BLaER1 treated with 17β-estradiol and CSF1 and Interleukin-3, amounts not matched to agents 10 nM and 100 nM (cell line): Measurements from ENCODE around the gene GRIA4.

Experiments
- H3K27ac ChIP-seq, 11 experiments: shearing (Covaris generic); formaldehyde crosslinking; 2 replicates each; pipeline ENCODE4 v1.8.1; 2022
- H3K27me3 ChIP-seq, 11 experiments: shearing (Covaris generic); formaldehyde crosslinking; 2 replicates each; pipeline ENCODE4 v1.8.1; 2022
- H3K36me3 ChIP-seq, 11 experiments: shearing (Covaris generic); formaldehyde crosslinking; 2 replicates each; pipeline ENCODE4 v1.8.1; 2022
- H3K4me1 ChIP-seq, 10 experiments: shearing (Covaris generic); formaldehyde crosslinking; 2 replicates each; pipeline ENCODE4 v1.8.1; 2022
- H3K4me2 ChIP-seq, 11 experiments: shearing (Covaris generic); formaldehyde crosslinking; 2 replicates each; pipeline ENCODE4 v1.8.1; 2022
- H3K4me3 ChIP-seq, 10 experiments: shearing (Covaris generic); formaldehyde crosslinking; 2 replicates each; pipeline ENCODE4 v1.8.1; 2022
- H3K9ac ChIP-seq, 11 experiments: shearing (Covaris generic); formaldehyde crosslinking; 2 replicates each; pipeline ENCODE4 v1.8.1; 2022
- H3K9me3 ChIP-seq, 11 experiments: shearing (Covaris generic); formaldehyde crosslinking; replicated peaks in 1 of 11; 2 replicates each; pipeline ENCODE4 v1.8.1; 2022
- H4K20me1 ChIP-seq, 11 experiments: shearing (Covaris generic); formaldehyde crosslinking; 2 replicates each; pipeline ENCODE4 v1.8.1; 2022
- Cebpa-rat ChIP-seq, 11 experiments: shearing (Covaris generic); IDR thresholded peaks; 2 replicates each; pipeline ENCODE4 v1.8.1; 2022

GRIA4 gene

DNA sequence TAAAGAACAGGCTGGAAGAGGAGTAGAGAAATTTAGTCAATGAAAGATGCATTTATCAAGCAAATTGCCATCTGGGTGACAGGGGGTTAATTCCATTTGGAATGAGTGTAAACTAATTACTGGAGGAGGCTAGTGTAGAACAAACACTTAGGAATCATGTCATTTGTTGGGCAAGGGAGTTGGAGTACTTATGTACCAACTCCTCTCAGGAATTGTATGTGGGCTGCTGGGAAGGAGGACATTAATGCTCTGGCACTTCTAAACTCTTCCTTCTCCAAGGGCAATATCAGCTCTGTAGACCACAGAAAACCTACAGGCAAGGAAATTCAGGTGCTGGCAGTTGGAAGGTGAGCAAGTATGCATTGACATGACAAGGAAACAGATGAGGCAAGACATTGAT is 271.2 kb downstream of the GRIA4 start:
- no peak overlapping the region for H3K27ac ChIP-seq
- H4K20me1 ChIP-seq = no peaks in the 10 kb centered on the region
- no peak for TF ChIP-seq Cebpa-rat (IDR thresholded peaks at IDR 0.05)
- H3K4me2 ChIP-seq = no peak overlapping the region
- no peak overlapping the region for H3K4me3 ChIP-seq
- no peaks in the 10 kb centered on the region for H3K4me1 ChIP-seq
- H3K9ac ChIP-seq = no peak overlapping the region
- H3K9me3 ChIP-seq = no peaks in the 10 kb centered on the region
- H3K36me3 ChIP-seq = no peaks in the 10 kb centered on the region
- H3K27me3 ChIP-seq = no peaks in the 10 kb centered on the region

DNA sequence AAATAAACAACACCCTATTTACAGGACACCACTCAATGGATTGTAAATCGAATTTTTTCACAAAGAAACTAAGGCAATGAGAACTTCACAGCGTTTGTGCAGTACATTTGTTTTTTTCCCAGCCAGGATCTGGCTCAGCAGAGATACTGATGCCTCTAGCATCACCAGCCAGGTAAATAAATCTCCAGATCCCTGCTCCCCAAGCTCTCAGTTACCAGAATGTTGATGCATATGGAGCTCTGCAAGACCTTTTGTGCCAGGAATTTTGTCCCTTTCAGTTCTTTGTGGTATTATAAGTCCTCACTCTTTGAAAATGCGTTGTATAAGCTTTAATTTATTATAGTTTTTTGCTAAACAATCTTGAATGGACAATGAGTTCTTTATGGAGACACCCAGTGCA is 274.6 kb downstream of the GRIA4 start:
- Histone ChIP-seq H3K4me2 (no peak overlapping the region), H3K27ac (no peak overlapping the region), H3K9ac (no peak overlapping the region), H3K9me3 (no peaks in the 10 kb centered on the region), H4K20me1 (no peaks in the 10 kb centered on the region), H3K36me3 (no peaks in the 10 kb centered on the region), H3K4me3 (no peak overlapping the region), H3K27me3 (no peaks in the 10 kb centered on the region), H3K4me1 (no peaks in the 10 kb centered on the region)
- TF ChIP-seq Cebpa-rat (IDR thresholded peaks at IDR 0.05) = no peak

DNA sequence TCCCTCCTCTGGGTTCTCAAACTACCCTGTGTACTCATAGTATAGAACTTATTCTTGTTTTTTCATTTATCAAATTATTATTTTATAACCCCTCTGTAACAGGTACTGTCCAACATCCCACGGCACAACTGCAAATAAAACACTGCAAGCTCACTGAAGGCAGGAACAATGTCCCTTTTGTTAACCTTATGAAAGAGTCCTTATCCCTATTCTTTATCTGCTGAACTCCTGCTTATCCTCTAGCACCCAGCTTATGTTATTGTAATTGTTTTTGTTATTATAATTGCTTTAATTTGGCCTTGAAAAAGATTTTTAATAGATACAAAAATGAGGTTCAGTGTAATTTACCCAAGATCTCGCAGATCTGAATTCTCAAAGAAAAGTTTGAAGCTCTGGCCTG is 281.8 kb downstream of the GRIA4 start:
- Histone ChIP-seq H3K9me3 (no peaks in the 10 kb centered on the region), H3K4me2 (no peak overlapping the region), H3K4me1 (no peaks in the 10 kb centered on the region), H3K27ac (no peak overlapping the region), H4K20me1 (no peaks in the 10 kb centered on the region), H3K9ac (no peak overlapping the region), H3K4me3 (no peak overlapping the region), H3K27me3 (no peaks in the 10 kb centered on the region), H3K36me3 (no peaks in the 10 kb centered on the region)
- no peak for TF ChIP-seq Cebpa-rat (IDR thresholded peaks at IDR 0.05)

DNA sequence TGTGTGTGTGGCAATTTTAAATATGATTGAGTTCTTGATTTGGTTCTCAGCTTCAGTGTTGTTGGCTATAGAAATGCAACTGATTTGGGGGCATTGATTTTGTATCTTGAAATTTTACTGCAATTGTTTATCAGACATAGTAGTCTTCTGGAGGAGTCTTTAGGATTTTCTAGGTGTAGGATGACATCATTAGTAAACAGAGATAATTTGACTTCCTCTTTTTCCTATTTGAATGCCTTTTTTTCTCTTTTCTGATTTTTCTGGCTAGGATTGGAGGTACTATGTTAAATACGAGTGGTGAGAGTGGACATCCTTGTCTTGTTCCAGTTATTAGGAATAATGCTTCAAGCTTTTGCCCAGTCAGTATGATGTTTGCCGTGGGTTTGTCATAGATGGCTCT is 287.3 kb downstream of the GRIA4 start:
- Histone ChIP-seq H3K4me3 (no peak overlapping the region), H4K20me1 (no peaks in the 10 kb centered on the region), H3K9me3 (no peaks in the 10 kb centered on the region), H3K9ac (no peak overlapping the region), H3K27ac (no peak overlapping the region), H3K4me1 (no peaks in the 10 kb centered on the region), H3K4me2 (no peak overlapping the region), H3K36me3 (no peaks in the 10 kb centered on the region), H3K27me3 (no peaks in the 10 kb centered on the region)
- TF ChIP-seq Cebpa-rat (IDR thresholded peaks at IDR 0.05) = no peak

DNA sequence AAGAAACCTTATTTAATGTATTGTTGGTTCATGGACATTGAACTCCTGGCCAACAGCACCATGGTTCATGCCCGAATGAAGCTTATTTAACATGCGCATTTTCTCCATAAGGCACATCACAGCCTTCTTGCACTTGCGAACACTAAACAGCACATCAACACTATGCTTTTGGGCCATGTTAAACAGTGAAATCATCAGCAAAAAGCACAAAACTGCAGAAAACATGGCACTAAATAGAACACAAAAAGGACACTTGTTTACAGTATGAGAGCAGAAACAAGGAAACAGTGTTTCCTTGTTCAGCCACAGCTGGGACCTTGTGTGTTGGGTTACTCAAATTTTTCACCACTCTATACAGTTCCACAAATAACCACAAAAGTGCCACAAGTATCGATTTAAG is 289.9 kb downstream of the GRIA4 start:
- no peaks in the 10 kb centered on the region for H3K9me3 ChIP-seq
- no peaks in the 10 kb centered on the region for H3K4me1 ChIP-seq
- no peaks in the 10 kb centered on the region for H3K27me3 ChIP-seq
- H4K20me1 ChIP-seq = no peaks in the 10 kb centered on the region
- H3K27ac ChIP-seq = no peak overlapping the region
- no peak overlapping the region for H3K9ac ChIP-seq
- no peak overlapping the region for H3K4me3 ChIP-seq
- TF ChIP-seq Cebpa-rat (IDR thresholded peaks at IDR 0.05) = no peak
- no peak overlapping the region for H3K4me2 ChIP-seq
- no peaks in the 10 kb centered on the region for H3K36me3 ChIP-seq

DNA sequence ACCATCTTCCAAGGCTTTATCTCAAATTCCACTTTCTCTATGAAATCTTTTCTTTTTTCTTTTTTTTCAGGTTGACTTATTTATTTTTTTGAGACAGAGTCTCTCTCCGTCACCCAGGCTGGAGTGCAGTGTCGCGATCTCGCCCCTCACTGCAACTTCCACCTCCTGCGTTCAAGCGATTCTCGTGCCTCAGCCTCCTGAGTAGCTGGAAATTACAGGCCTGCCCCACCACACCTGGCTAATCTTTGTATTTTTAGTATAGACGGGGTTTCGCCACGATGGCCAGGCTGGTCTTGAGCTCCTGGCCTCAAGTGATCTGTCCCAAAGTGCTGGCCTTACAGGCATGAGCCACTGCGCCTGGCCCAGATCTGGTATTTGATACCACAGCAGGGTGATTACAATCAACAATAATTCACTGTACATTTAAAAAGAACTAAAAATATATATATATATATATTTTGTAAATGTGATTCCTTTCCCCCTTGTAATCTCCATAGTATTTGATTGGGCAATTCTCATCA is 290.7 kb downstream of the GRIA4 start:
- Histone ChIP-seq H3K9ac (no peak overlapping the region), H3K27me3 (no peaks in the 10 kb centered on the region), H3K4me2 (no peak overlapping the region), H3K36me3 (no peaks in the 10 kb centered on the region), H4K20me1 (no peaks in the 10 kb centered on the region), H3K4me1 (no peaks in the 10 kb centered on the region), H3K27ac (no peak overlapping the region), H3K4me3 (no peak overlapping the region), H3K9me3 (no peaks in the 10 kb centered on the region)
- no peak for TF ChIP-seq Cebpa-rat (IDR thresholded peaks at IDR 0.05)

DNA sequence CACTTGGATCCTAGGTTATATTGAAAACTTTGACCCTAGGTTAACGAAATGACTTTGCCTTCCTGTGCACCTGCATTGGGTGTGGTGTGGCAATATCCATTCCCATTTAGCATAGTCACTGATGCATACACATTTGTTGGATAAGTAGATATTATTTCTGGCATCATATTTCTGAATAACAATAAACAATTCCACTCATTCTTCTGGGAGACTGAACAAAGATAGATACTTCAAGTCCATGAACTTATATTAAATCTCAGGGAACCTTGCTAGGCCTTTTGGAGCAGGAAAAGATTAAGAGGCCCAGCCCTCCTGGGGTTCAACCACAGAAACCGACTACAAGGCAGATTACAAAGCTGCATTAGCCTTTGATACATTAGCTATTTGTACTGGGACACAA is 293.2 kb downstream of the GRIA4 start:
- H3K4me3 ChIP-seq = no peak overlapping the region
- H3K36me3 ChIP-seq = no peaks in the 10 kb centered on the region
- no peak overlapping the region for H3K27ac ChIP-seq
- no peak for TF ChIP-seq Cebpa-rat (IDR thresholded peaks at IDR 0.05)
- H4K20me1 ChIP-seq = no peaks in the 10 kb centered on the region
- H3K9ac ChIP-seq = no peak overlapping the region
- H3K4me2 ChIP-seq = no peak overlapping the region
- no peaks in the 10 kb centered on the region for H3K9me3 ChIP-seq
- no peaks in the 10 kb centered on the region for H3K4me1 ChIP-seq
- H3K27me3 ChIP-seq = no peaks in the 10 kb centered on the region

DNA sequence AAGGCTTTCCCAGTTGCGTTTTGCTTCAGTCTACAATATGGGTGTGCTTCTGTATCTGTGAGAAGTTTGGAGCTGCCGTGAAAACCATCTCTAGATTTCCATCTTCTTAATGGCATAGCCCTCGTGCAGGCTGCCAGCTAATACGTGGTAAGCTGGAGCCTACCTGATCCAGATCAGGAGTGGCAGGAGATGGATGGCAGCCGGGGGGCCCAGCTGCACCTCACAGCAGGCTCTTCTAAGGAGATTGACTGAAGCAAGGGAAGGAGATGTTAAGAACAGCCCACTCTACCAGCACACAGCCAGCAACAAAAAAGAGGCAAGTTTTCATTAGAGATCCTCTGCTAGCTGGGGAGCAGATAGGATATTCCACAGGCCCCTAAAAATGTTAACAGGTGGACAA is 296.6 kb downstream of the GRIA4 start:
- no peak overlapping the region for H3K4me3 ChIP-seq
- H4K20me1 ChIP-seq = no peaks in the 10 kb centered on the region
- H3K36me3 ChIP-seq = no peaks in the 10 kb centered on the region
- no peaks in the 10 kb centered on the region for H3K9me3 ChIP-seq
- H3K4me1 ChIP-seq = no peaks in the 10 kb centered on the region
- H3K9ac ChIP-seq = no peak overlapping the region
- TF ChIP-seq Cebpa-rat (IDR thresholded peaks at IDR 0.05) = no peak
- no peaks in the 10 kb centered on the region for H3K27me3 ChIP-seq
- no peak overlapping the region for H3K27ac ChIP-seq
- no peak overlapping the region for H3K4me2 ChIP-seq

DNA sequence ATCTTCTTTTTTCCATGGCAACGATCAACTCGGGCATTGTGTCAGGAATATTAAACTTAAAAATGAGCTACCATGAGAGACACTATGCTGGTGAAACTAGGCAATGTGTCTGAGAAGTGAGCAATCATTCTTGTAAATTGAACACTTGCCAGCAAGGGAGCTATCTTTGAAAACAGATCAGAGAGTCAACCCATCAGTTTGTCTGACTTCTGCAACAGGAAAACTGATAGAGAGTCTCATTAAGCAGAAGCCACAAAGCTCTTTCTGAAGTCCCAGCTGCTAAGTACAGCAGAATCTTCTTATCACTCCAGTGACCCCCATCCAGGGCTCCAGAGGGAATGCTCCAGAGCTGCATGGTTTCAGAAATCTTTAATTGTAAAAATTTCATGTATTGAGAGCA is 297.4 kb downstream of the GRIA4 start:
- Histone ChIP-seq H3K4me3 (no peak overlapping the region), H3K9me3 (no peaks in the 10 kb centered on the region), H3K27me3 (no peaks in the 10 kb centered on the region), H3K4me2 (no peak overlapping the region), H3K27ac (no peak overlapping the region), H4K20me1 (no peaks in the 10 kb centered on the region), H3K9ac (no peak overlapping the region), H3K4me1 (no peaks in the 10 kb centered on the region), H3K36me3 (no peaks in the 10 kb centered on the region)
- TF ChIP-seq Cebpa-rat (IDR thresholded peaks at IDR 0.05) = no peak

DNA sequence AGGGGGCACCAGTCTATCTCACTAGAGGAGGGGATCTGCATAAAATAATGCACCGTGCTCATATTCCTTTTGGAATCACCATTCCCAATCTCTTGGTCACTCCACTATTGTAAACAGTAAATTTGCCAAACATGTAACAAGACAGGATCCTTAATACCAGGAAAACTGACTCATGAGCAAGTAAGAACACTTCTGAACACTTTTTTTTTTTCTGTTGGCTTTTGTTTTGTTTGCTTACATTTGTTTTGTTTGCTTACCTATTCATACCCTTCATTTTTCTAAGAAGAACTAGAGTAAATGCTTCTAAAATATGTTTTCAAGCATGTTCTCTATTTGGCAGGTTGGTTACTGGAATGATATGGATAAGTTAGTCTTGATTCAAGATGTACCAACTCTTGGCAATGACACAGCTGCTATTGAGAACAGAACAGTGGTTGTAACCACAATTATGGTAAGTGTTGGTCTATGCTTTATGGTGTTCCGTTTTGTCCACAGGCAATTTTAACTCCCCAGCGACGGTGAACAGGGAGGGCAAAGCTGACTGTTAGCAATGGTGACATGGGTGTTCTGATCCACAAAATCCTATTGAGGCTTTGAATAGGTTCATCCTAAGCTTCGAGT is 300.3 kb downstream of the GRIA4 start:
- Histone ChIP-seq H3K9me3 (no peaks in the 10 kb centered on the region), H3K4me2 (no peak overlapping the region), H3K27ac (no peak overlapping the region), H3K27me3 (no peaks in the 10 kb centered on the region), H3K9ac (no peak overlapping the region), H4K20me1 (no peaks in the 10 kb centered on the region), H3K4me3 (no peak overlapping the region), H3K36me3 (no peaks in the 10 kb centered on the region), H3K4me1 (no peaks in the 10 kb centered on the region)
- no peak for TF ChIP-seq Cebpa-rat (IDR thresholded peaks at IDR 0.05)
